Thyroid gland (tissue), 4 donors: ENCODE results near the gene GRM7. TPM values are rescaled to one million over a fixed set of nuclear protein-coding genes. Genes with fewer than 3 reads are reported as not detected.

Experiments used
- DNase-seq, 2 donors: peaks; one replicate each; pipeline ENCODE4 v3.0.0-alpha.2; 2019
- H3K27ac ChIP-seq, 3 donors: fragments of 200-600 bp; sonication (generic); 1 replicate in 2 of 3; 2 replicates in 1 of 3; pipeline ENCODE4 v1.5.1; 2016 to 2019; ENCODE audit warnings: mild to moderate bottlenecking in 1 of 3, moderate library complexity in 1 of 3
- H3K27me3 ChIP-seq: fragments of 200-600 bp; sonication (generic); one replicate; pipeline ENCODE4 v1.5.1; 2019
- H3K36me3 ChIP-seq, 2 donors: fragments of 200-600 bp; sonication (generic); one replicate each; pipeline ENCODE4 v1.5.1; 2016 to 2019
- H3K4me1 ChIP-seq, 2 donors: fragments of 200-600 bp; sonication (generic); one replicate each; pipeline ENCODE4 v1.5.1; 2017 to 2019
- H3K4me3 ChIP-seq, 3 donors: fragments of 200-600 bp; sonication (generic); replicated peaks in 1 of 3; 1 replicate in 2 of 3; 2 replicates in 1 of 3; pipeline ENCODE4 v1.5.1; 2016; ENCODE audit warnings: mild to moderate bottlenecking in 1 of 3
- H3K9me3 ChIP-seq: fragments of 200-600 bp; sonication (generic); one replicate; pipeline ENCODE4 v1.5.1; 2017
- CTCF ChIP-seq, 6 experiments: fragments of 200-600 bp in 3 of 6; fragments of 450-650 bp in 3 of 6; sonication (generic) in 3 of 6; IDR thresholded peaks; one replicate each; pipeline ENCODE4 v1.5.1; 2016 to 2019; ENCODE audit warnings: antibody characterized with exemption in 6 of 6, mild to moderate bottlenecking in 2 of 6, inconsistent platforms in 1 of 6, moderate library complexity in 1 of 6
- POLR2A ChIP-seq, 2 donors: fragments of 450-650 bp; IDR thresholded peaks; one replicate each; pipeline ENCODE4 v1.6.1; 2017; ENCODE audit warnings: antibody characterized with exemption in 2 of 2, mild to moderate bottlenecking in 2 of 2, moderate library complexity in 1 of 2
- WGBS, 2 donors: methylation state at CpG; one replicate each; pipeline ENCODE4 v1.1.5; 2017; 5-methylcytosine and 5-hydroxymethylcytosine counted together
- intact Hi-C: fragments of 100-400 bp; cut with DNase I; formaldehyde crosslinking; loops from one replicate; pipeline ENCODE4 v1.15.1; 2023
- total RNA-seq, 4 donors: library from RNA; depleted of rRNA; stranded (reverse); fragments of >200 nt; gene quantifications; one replicate each; pipeline ENCODE4 v1.2.3, GENCODE V29; 2016

GRM7 gene
- total RNA-seq, 4 donors from 2014 or later, result 0.11 to 0.81 (median 0.60) TPM

GRCh38 chr3:7646851-7647250 lies 785.9 kb downstream of the GRM7 start:
- no peak overlapping the region for H3K27ac ChIP-seq
- H3K27me3 ChIP-seq, result no peaks in the 10 kb centered on the region
- H3K4me3 ChIP-seq, result no peak overlapping the region
- intact Hi-C loops, result no loop called here
- no peaks in the 10 kb centered on the region for H3K4me1 ChIP-seq
- 77 to 89% methylated on average over 5 of the region's 5 CpGs for WGBS, 2 donors
- no peaks in the 10 kb centered on the region for H3K9me3 ChIP-seq
- H3K36me3 ChIP-seq, result no peaks in the 10 kb centered on the region
- TF ChIP-seq CTCF (IDR thresholded peaks at IDR 0.05) (no peak), POLR2A (IDR thresholded peaks at IDR 0.05) (no peak)
- DNase-seq, result no peak

GRCh38 chr3:7650466-7650865 lies 789.6 kb downstream of the GRM7 start:
- H3K36me3 ChIP-seq, result no peaks in the 10 kb centered on the region
- intact Hi-C loops, result no loop called here
- DNase-seq, result no peak
- 78 to 80% methylated on average over 1 of the region's 1 CpG for WGBS, 2 donors
- no peaks in the 10 kb centered on the region for H3K9me3 ChIP-seq
- H3K27ac ChIP-seq, result no peak overlapping the region
- no peaks in the 10 kb centered on the region for H3K27me3 ChIP-seq
- H3K4me1 ChIP-seq, result no peaks in the 10 kb centered on the region
- H3K4me3 ChIP-seq, result no peak overlapping the region
- TF ChIP-seq CTCF (IDR thresholded peaks at IDR 0.05) (no peak), POLR2A (IDR thresholded peaks at IDR 0.05) (no peak)

- no peak for DNase-seq
- WGBS, 2 donors, result 61 to 76% methylated on average over 2 of the region's 2 CpGs
- TF ChIP-seq POLR2A (IDR thresholded peaks at IDR 0.05), result no peak
- TF ChIP-seq CTCF (IDR thresholded peaks at IDR 0.05), result no peak
- Histone ChIP-seq H3K27ac (no peak overlapping the region), H3K27me3 (no peaks in the 10 kb centered on the region), H3K4me3 (no peak overlapping the region), H3K36me3 (no peaks in the 10 kb centered on the region), H3K4me1 (no peaks in the 10 kb centered on the region), H3K9me3 (no peaks in the 10 kb centered on the region)
- intact Hi-C loops, result no loop called here
Observed at GRCh38 chr3:7651274-7651673, 790.4 kb downstream of the GRM7 start.

- no peak for TF ChIP-seq POLR2A (IDR thresholded peaks at IDR 0.05)
- no peak for TF ChIP-seq CTCF (IDR thresholded peaks at IDR 0.05)
- 66 to 71% methylated on average over 4 of the region's 4 CpGs for WGBS, 2 donors
- Histone ChIP-seq H3K27ac (peak overlapping the region in 2 of 3 donors; percentile 15 to 26), H3K9me3 (no peaks in the 10 kb centered on the region), H3K27me3 (no peaks in the 10 kb centered on the region), H3K36me3 (no peaks in the 10 kb centered on the region), H3K4me3 (no peak overlapping the region), H3K4me1 (peaks cover 0 to 7% of the 10 kb centered on the region in 2 donors)
- intact Hi-C loops, result no loop called here
- no peak for DNase-seq
Observed at GRCh38 chr3:7657214-7658112, 796.5 kb downstream of the GRM7 start.

- Histone ChIP-seq H3K9me3 (no peaks in the 10 kb centered on the region), H3K4me3 (no peak overlapping the region), H3K4me1 (peaks cover 0 to 7% of the 10 kb centered on the region in 2 donors), H3K27me3 (no peaks in the 10 kb centered on the region), H3K27ac (no peak overlapping the region), H3K36me3 (no peaks in the 10 kb centered on the region)
- WGBS, 2 donors, result 73 to 78% methylated on average over 3 of the region's 3 CpGs
- DNase-seq, result no peak
- TF ChIP-seq POLR2A (IDR thresholded peaks at IDR 0.05) (no peak), CTCF (IDR thresholded peaks at IDR 0.05) (no peak)
- intact Hi-C loops, result no loop called here
Observed at GRCh38 chr3:7658294-7658693, 797.4 kb downstream of the GRM7 start.
